Eye (tissue), 1 donor: ENCODE measurements around the gene PBLD.

Experiments
- DNase-seq: peaks from one replicate; pipeline ENCODE4 v3.0.0-alpha.2; 2015

Gene PBLD

DNA sequence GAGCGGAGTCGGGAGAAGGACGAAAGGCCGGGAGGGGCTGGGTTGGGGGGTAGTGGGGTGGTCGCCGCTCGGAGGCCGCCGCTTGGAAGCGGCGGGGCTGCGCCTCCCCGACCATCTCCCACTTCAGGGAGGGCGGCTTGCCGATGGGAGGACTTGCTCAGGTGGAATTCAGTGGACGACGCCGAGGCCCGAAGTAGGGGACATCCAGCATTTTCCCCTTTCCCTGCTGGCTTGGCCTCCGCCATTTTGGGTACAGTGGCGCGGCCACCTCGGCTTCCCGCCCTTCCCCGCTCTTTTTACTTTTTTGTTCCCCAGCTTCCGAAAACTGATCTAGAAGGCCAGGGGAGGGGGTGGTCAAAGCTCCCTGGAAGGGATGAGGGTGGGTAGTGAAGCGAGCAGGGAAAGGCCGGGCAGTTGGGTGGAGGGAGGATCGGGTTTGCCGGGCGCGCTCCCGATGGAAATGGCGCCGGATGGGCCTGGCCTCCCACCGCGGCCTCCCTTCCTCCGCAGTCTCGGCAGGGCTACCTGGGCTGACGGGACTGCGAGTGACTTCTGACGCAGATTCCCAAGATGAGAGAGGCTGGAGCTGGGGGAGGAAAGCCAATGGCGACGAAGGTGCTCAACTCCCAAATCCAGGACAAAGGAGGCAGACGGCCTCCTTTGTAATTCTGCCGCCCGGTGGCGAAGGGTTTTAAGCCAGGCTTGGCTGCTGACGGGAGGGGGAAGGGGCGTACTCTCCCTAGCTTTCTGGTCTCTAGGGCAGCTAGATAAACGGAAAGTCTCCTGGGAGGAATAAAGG lies at the start of gene PBLD:
Gene PBLD, minus strand, starts transcription at position 670 of the 799 bp plus-strand sequence. CDS start 26,084 bp downstream, outside the sequence.
- peak; percentile 96 for DNase-seq

DNA sequence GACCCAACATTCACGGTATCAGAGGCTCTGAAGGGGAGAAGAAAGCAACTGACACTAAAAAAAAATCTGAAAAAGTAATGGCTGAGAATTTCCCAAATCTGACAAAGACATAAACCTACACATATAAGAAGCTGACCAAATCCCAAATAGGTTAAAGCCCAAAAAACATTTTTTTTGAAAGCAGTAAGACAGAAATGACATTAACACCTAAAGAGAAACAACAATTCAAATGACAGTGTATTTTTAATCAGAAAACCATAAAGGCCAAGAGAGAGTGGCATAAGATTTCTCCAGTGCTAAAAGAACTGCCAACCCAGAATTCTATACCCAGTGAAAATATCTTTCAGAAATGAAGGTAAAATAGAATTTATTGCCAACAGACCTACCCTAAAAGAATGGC lies 38.9 kb upstream of the PBLD start:
- no peak for DNase-seq

DNA sequence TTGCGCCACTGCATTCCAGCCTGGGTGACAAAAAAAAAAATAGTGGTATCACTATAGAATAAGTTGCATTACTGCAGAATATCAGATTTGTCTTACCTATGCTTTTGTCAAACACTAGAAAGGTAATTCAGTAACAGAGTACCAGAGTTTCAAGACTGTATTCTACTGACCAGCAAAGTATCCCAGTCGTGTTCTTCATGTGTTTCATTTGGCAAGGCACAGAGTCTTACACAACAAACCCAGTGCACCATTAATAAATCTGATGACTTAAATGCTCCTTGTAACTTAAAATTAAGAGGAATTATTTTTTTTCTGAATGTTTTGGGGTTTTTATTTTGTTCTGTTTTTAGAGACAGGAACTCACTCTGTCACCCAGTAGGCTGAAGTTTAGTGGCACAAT lies 34.4 kb upstream of the PBLD start:
- DNase-seq, result no peak

DNA sequence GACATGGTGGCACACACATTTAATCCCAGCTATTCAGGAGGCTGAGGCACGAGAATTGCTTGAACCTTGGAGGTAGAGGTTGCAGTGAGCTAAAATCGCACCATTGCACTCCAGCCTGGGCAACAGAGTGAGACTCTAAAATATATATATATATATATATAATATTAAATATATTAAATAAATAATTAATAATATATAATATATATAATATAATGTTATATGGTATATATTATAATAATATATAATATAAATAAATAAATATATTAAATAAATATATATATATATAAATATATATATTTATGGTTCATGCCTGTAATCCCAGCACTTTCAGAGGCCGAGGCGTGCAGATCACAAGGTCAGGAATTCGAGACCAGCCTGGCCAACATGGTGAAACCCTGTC lies 33.9 kb upstream of the PBLD start:
- DNase-seq, result no peak

DNA sequence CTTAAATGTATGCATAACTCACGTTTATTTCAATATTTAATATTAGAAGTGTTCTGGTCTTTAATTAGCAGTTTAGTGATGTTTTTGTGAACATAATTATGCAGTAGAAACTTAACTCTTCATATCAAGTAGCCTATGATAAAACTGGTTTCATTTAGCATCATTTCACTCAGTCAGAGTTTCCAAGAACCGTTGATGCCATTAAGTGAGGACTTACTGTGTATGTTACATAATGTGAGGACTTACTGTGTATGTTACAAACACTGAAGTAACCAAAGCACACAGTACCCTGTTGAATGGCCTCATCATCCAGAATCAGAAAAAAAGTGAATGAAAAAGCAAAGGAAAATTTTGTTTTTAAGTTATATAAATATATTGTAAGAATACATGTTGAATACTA lies 32.9 kb upstream of the PBLD start:
- no peak for DNase-seq

DNA sequence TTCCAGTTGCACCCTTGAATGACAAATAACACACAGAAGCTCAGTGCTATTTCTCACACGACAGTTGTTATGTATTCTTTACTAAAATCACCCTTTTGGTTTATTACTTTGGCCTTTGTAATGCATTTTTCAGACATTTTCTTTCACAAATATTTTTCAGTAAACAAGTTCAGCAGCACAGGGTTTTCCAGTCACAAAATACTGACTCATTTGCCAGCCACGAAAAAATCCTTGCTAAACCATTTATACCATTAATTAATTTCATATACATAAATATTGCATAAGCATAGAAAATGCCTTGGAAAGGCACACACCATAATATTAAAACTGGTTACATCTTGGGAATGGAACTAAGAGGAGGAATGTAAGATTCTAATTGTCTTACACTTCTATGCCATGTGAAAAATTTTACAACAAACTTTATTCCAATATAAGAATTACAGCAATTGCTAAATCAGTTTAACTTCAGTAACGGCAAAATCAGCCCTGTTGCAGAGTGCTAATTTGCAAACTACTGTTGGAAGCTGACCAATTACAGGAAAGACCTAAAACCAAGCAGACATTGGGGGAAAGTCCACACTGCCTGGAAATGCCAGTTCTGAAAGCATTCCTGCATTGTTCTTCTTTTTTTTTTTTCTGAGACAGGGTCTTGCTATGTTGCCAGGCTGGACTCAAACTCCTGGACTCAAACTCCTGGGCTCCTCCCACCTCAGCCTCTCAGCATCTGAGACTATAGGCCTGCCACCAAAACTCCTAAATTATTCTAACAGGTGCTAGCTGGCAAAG lies 31.6 kb upstream of the PBLD start:
- no peak for DNase-seq

DNA sequence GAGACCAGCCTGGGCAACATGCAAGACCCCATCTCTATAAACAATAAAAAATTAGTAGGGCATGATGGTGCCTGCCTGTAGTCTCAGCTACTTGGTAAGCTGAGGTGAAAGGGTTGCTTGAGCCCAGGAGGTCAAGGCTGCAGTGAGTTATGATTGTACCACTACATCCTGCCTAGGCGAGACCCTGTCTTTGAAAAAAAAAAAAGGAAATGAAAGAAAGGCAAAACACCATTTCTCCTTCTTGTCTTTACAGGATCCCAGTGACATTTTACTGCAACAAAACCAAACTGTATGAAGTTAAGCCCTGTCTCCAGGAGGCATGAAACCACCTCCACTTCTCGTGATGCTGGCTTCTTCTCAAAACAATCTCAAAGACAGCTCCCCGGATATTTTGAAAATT lies 29.9 kb upstream of the PBLD start:
- DNase-seq, result no peak

DNA sequence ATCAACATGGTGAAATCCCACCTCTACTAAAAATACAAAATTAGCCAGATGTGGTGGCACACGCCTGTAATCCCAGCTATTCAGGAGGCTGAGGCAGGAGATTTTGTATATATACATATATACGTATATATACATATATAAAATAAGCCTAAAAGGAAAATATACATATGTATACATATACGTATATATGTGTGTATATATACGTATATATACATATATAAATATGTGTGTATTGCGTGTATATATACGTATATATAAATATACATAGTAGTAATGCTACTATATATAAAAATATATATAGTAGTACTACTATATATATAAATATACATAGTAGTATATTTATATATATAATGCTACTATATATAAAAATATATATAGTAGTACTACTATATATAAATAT lies 26.5 kb upstream of the PBLD start:
- DNase-seq, result no peak

DNA sequence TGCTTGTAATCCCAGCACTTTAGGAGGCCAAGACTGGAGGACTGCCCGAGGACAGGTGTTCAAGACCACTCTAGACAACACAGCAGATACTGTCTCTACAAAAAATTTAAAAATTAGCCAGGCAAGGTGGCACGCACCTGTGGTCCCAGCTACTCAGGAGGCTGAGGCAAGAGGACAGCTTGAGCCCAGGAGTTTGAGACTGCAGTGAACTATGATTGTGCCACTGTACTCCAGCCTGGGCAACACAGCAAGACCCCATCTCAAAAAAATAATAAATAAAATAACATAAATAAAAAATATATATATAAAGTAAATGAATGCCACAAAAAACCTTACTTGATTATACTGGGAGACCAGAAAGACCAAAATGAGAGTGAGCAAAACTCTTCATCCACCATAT lies 20.8 kb upstream of the PBLD start:
- DNase-seq, result no peak

DNA sequence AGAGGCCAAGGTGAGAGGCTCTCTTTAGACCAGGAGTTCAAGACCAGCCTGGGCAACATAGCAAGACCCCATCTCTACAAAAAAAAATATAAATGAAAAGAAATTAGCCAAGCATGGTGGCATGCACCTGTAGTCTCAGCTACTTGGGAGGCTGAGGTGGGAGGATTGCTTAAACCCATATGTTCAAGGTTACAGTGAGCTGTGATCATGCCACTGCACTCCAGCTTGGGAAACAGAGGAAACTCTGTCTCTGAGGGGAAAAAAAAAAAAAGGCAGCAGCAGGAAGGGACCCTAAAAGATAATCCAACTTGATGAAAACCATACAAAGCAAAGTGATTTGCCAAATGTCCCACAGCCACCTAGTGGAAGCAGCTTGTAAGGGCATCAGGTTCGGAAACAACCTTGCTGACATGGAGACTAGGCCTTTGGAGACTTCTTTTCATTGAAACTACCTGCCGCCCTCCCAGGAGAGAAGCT lies 15.6 kb upstream of the PBLD start:
- peak; percentile 75 for DNase-seq

DNA sequence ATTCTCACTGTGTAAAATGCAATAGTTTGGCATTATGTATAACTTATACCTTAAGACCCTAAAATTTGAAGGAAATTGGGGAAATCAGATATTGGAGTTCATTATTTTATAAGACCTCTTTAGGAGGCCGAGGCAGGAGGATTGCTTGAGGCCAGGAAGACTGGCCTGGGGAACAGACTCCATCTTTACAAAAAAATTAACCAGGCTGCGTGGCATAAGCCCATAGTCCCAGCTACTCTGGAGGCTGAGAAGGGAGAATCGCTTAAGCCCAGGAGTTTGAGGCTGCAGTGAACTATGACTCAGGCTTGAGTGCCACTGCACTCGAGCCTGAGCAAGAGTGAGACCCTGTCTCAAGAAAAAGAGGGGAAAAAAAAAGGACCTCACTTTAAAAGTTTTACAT lies 14.0 kb upstream of the PBLD start:
- DNase-seq, result peak; percentile 21

DNA sequence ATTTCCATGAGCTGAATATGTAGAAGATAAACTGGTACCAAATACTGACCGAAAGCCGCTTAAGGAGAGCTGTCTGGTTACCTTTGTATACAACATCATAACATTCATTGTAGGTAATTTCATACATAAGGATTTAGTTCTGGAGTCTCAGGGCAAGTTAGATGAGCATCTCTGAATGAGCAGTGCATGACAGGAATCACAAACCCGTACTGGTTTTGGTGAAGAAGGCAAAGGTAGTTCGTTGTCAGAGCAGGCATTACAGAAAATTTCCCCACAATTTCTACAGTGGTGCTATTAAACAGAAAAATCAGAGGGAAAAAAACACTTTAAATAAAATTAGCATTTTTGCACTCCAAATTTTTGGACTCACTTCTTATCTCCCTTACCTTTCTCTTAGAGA lies 12.9 kb upstream of the PBLD start:
- no peak for DNase-seq

DNA sequence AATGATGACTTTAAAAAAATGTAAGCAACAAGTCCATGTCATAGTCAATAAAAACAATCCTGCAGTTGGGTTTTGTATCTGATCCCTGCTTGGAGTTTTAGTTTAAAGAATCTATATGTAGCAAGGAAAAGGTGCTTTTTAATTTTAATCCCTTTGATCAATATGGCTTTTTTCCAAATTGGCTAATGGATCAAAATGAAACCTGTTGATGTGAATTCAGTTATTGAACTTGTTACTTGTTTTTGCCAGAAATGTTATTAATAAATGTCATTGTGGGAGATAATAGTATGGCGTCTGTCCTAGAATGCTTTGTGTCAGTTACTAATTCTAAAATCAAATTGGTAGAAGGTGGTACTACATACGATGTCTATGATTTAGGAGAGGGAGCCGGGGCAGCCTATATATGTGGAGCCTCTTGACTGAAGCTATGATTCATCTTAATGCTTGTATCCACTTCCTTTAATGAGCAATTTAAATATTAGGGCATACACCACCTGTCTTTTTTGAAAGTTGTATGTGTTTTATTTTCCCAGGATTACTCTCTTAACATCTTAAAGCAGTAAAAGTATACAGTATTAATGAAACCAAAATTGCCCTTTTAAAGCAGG lies 10.3 kb upstream of the PBLD start:
- no peak for DNase-seq

DNA sequence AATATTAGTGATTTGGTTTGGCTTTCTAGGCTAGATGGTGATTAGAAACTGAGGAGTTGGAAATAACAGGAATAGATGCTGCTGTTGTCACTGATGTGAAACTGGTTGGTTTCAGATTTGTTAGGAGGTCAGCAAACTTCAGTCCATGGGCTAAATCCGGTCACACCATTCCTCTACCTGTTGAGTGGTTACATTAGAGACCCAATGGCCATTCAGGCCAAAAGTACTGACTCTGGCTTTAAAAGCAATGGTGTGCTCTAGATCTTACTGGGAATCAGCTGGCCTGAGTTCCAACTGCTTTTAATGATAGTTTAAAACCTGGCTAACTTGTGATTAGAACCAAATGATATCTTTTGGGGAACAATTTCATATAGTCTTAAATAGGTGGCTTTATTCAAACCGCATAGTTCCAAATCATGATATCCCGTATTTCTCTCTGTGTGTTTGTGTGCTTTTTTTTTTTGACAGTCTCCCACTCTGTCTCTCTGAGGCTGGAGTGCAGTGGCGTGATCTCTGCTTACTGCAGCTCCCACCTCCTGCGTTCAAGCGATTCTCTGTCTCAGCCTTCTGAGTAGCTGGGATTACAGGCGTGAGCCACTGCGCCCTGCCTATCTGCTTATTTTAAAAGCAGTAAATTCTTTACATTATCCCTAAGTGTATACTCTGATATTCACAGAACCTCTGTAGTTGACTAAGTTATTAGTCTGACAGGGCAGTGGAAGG lies 7.8 kb upstream of the PBLD start:
- no peak for DNase-seq

DNA sequence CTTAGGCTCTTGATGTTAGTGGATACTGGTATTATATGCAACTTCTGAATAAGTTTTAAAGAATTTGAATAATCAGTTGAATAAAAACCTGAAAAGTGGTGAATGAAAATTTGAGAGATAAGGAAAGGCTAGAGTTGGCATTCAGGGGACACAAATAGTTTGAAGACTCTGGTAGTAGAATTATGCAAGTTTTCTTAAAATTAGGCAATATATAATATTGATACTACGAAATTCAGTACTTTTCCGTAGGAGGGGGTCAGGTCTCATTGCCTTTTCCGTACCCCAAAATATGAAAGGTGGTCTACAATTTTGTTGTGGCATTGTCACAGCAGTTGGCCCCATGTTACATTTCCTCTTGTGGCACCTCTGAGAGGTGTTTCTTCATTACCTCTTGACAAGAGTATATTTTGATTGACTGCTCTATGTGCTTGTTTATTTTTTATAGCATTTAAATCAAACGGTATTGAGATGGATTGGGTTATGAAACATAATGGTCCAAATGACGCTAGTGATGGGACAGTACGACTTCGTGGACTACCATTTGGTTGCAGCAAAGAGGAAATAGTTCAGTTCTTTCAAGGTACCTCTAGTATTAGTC lies 4.1 kb upstream of the PBLD start:
- DNase-seq, result no peak

DNA sequence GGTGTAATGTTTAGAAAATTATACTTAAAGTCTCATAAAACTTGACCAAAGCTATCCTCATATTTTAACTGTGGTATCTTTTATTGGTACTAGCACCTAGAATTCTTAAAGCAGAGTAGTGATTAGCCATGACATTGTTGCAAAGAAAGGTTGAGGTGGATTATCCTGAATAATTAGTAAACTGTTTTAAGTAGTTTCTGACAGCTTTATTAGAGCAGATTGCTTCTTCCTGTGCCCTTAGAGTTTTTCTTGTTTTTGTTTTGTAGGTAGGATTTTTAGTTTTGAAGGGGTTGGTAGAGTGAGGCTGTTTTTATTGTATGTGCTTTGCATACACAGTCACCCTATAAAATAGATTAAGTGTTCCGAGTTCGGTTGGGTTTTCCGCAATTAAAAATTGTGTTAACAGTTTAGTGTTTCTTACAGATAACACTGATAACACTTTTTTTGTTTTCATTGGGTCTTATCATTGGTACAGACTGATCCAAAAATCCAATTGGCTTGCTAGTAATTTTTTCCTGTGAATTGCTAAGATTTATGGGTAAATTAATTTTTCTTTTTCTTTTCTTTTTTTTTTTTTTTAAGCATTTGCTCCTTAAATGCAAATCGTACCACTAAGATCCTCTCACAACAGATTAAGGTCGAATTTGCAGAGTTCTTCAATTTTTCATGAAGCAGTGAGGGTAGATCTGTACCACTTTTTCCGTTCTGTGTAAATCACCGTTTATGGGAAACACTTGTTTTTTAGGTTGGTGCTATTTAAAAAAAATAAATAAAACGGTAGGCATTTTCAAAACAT lies 2.1 kb upstream of the PBLD start:
- peak; percentile 45 for DNase-seq

DNA sequence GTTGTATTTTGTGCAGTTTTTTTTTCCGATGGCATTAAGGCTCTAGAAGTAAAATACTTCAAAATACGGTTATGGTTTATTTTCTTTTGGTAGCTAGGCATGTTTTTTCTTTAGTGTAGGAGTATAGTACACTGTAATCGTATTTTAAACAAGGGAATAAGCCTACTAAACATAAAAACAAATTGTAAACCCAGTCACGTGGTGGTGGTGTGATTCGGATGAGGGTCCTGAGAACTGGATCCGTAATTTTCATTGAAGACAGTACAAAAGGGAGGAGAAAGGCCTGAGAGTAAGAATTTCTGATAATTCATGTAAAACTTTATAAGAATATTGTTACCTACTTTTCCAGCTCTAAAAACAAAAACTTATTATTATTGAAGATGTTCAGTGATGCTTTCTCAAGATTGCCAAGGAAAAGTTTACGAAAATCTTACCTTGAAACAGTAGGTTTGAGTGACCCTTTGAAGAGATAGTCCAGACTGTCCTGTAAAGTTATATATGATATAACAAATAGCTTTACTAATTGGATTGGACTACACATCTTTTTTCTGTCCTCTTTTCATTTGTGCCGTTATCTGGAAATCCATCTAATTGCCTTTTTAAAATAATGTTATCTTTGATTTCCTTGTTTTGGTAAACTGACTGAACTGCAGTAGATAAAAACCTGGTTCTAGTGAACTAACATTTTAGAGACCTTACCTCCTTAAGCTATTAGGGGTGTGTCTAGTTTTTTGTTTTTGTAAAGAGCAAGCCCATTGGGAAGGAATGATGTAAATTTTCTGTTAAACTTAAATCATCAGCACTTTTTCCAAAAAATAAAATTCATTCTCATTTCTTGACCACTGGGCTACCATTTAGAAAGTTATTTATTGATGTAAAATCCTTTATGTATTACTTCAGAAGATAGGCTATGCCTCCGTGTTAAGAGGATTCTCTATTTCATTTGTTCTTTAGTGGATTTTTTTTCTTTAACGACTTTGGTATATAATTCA lies 1.0 kb upstream of the PBLD start:
- DNase-seq, result peak; percentile 59

DNA sequence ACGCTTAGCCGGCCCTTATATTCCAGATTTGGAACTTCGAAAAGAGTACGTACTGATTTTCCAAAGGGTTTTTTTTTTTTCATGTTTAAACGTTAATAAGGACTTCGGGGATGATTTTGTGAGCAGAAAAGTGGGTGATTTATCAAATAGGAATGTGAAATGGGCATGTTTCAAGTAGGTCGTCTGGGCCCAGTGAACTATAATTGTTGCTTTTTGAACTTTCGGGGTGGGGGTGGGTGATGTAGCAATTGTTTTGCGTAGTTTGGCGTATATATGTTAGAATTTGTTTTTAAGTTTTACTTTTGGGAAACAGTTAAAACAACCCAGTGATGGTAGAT lies 299 bp upstream of the PBLD start:
- no peak for DNase-seq

DNA sequence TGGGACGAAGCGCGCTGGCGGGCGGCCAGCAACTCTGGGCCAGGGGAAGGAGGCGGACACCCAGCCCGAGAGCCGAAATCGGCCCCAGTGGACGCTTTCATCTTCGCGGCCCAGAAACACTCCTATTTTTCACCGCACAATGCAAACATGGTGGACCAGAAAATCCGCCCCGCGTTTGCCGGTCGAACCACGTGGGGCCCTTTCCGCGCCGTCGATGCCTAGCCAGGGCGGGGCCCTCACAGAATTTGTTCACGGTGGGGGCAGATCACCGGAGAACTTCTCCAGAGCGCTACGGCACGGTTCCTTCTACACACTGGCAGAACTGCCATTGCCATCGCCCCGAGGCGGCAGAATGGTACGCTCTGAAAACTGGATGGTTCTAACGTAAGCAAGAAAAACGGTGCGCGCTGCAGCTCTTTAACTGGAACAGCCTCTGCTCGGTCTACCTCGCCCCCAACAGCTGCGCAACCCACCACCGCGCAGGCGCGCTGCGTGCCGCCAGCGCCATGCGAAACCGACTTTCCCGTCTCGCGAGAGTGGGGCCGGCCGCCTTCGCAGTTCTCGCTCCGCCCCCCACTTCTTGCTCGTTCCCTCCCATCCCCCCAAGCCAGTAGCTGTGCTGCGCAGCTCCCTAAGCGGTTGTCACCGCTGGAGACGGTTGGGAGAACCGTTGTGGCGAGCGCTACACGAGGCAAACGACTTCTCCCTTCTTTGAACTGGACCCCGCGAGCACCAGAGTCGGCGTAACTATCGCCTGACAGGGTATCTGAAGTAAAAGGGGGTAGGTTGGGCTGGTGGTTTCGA lies 1.1 kb downstream of the PBLD start, which contains the start of gene HNRNPH3:
Gene HNRNPH3, plus strand, starts transcription at position 610 of the 804 bp plus-strand sequence. CDS start 5,158 bp downstream, outside the sequence.
- DNase-seq, result peak; percentile 100
